ENCODE measurements around the gene ZPBP2.

ZPBP2 gene

DNA sequence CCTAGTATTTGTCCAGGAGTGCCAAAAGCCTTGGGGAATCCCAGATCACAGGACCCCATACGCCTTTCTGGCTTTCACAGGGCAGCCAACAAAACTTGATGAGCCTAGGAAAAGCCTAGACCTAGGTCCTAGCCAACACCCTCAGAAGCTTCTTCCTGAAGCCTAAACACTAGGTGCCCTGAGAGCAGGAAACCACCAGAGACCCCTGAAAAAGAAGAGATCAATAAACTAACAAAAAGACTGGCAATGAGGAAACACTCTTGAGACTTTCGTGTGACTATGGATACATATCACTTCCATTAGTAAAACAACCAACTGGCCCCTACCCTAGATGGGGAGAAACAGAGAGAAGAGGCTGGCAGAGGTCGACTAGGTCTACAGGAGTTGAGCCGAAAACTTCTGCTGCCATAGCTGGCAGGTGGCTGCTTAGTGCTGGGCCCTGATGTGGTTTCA lies 58.2 kb downstream of the ZPBP2 start:
- TF ChIP-seq, protein P1, sequence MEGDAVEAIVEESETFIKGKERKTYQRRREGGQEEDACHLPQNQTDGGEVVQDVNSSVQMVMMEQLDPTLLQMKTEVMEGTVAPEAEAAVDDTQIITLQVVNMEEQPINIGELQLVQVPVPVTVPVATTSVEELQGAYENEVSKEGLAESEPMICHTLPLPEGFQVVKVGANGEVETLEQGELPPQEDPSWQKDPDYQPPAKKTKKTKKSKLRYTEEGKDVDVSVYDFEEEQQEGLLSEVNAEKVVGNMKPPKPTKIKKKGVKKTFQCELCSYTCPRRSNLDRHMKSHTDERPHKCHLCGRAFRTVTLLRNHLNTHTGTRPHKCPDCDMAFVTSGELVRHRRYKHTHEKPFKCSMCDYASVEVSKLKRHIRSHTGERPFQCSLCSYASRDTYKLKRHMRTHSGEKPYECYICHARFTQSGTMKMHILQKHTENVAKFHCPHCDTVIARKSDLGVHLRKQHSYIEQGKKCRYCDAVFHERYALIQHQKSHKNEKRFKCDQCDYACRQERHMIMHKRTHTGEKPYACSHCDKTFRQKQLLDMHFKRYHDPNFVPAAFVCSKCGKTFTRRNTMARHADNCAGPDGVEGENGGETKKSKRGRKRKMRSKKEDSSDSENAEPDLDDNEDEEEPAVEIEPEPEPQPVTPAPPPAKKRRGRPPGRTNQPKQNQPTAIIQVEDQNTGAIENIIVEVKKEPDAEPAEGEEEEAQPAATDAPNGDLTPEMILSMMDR (conservative IDR thresholded peaks at IDR 0.05; ENCODE audit: low read depth, low read length), result no peak
- H3K4me3 ChIP-seq (ENCODE audit: low read depth, low read length), result peak overlapping the region; percentile 82
- no peak for DNase-seq (ENCODE audit: low read depth)

DNA sequence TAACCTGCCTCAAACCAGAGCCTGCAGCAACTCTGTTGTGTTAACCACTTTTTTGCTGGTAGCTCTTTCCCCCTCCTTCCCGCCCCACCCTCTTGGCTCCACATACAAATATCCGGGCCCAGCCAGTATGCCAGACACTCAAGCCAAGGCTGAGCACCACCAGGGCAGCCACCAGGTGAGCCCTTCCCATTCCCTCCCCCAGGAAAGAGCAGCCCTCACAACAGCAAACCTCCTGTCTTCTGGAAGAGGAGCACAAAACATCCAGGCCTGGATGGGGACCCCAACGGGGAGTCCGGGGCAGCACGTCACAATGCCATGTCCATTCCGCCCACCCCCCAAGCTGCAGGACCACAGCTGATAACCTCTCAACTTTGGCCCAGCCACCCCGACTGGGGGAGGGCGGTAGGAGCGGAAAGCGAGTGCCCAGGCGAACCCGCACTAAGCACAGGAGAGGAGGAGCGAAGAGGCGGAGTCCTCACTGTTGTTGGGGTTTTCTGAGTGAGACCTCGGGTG lies 58.6 kb downstream of the ZPBP2 start:
- peak overlapping the region; percentile 82 for H3K4me3 ChIP-seq (ENCODE audit: low read depth, low read length)
- peak; percentile 73 for DNase-seq (ENCODE audit: low read depth)
- TF ChIP-seq, protein P1 (conservative IDR thresholded peaks at IDR 0.05; ENCODE audit: low read depth, low read length), result no peak
